D341Med (cell line): ENCODE measurements around the gene PF4V1.

Source experiments
- DNase-seq: peaks from one replicate; pipeline ENCODE4 v3.0.0; 2012; ENCODE audit warnings: low spot score

The PF4V1 gene, protein sequence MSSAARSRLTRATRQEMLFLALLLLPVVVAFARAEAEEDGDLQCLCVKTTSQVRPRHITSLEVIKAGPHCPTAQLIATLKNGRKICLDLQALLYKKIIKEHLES

GRCh38 chr4:73853246-73853704 is at the start of gene PF4V1:
Gene PF4V1, plus strand, starts transcription at chr4:73853296. Its CDS starts 67 bp downstream, at chr4:73853363.
- DNase-seq: no peak

- no peak for DNase-seq
These were observed 42.9 kb upstream of the PF4V1 start for GRCh38 chr4:73810191-73810590.

DNA sequence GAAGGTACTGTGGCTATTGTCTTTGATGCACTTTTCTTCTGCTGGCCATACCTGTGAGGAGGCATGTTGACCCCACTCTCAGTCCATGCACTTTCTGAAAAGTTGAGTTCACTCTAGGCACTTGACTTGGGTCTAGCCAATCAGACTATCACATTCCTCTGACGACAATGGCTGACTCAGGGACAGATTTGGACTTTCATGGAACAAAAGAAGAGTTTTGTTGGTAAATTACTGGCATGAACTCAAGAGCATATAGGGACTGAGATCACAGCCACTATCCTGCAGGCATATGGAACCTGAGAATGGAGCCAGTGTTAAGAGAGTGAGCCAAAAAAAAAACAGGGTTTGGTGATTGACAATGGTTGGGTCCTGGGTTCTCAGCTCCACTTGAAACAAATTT is 41.3 kb upstream of the PF4V1 start:
- no peak for DNase-seq

GRCh38 chr4:73814679-73815078 is 38.4 kb upstream of the PF4V1 start:
- DNase-seq: no peak

GRCh38 chr4:73815145-73815544 is 38.0 kb upstream of the PF4V1 start:
- no peak for DNase-seq

GRCh38 chr4:73816814-73817213 is 36.3 kb upstream of the PF4V1 start:
- DNase-seq: no peak

DNA sequence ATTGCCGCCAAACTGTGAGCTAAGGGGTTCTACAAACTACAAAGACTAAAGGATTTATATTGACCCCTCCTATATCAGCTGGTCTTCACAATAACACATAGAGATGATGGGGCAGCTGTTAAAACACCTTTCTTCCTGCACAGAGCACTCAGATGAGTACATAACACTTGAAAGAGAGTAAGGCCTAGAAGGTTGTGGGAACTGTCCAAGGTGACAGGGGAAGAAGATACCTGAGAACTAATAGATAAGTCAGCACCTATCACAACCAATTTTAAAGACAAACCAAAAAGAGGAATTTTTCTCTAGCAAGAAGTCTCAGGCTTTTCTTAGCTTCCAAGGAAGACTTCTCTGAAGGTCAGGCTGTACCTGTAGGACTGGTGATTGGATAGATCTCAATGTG is 35.8 kb upstream of the PF4V1 start:
- DNase-seq: no peak

GRCh38 chr4:73821325-73821724 is 31.8 kb upstream of the PF4V1 start:
- DNase-seq: no peak

DNA sequence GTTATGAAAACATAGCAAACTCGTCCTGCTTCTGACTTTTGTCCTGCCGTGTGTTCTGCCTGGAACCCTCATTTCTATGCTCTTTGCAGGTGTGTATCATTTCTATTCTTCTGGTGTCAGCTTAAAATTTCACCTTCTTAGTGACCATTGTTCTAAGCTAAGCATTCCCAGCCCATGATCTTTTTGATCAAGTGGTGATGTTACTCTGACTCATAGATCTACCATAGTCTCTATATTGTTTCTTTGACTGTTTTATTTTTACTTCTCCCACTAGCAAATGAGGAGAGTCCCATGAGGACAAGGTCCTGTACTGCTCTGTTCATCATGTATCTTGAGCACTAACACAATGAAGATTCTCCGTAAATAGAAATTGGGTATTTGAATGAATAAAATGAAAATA is 30.7 kb upstream of the PF4V1 start:
- no peak for DNase-seq

- DNase-seq: no peak
These were observed 30.1 kb upstream of the PF4V1 start for GRCh38 chr4:73822812-73823504.

DNA sequence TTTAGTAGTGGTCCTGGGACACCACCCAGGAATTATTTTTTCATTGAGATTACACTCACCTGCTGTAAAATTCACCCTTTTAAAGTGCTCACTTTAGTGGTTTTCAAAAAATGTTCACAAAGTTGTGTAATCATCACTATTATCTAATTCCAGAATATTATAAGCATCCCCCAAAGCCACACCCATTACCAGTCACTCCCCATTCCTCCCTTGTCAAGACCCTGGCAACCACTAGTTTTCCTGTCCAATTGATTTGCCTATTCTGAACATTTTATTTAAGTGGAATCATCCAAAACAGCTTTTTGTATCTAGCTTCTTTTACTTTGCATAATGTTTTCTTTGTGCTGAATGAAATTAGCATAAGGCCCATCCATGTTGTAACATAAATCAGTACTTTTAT is 29.3 kb upstream of the PF4V1 start:
- DNase-seq: no peak

GRCh38 chr4:73828956-73829355 is 24.1 kb upstream of the PF4V1 start:
- no peak for DNase-seq

GRCh38 chr4:73831569-73831968 is 21.5 kb upstream of the PF4V1 start:
- DNase-seq: no peak

DNA sequence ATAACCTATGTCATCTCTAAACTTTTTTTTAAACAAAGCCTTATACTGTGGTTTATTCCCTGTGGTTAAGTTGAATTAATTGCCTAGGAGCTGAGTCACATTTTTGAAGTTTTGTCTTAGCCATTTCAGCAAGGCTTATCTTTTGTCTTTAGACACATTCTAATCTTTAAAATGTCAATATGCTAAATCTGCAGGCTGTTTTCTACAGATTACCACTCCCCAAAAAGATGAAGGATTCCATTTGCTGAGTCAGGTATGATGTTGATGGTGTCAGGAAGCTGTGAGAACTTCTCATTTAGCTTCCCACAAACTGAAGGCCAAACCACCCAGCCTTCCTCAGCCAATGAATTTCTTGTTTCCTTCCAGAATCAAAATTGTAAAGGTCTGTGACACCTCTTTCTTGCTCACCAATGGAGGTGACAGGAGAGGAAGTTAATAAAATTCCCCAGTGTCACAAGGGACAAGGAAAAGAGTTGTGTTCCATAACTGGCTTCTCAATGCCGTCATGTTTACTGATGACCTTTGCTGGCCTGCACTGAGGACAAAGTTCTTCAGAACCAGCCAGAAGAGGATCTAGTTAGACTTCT is 20.4 kb upstream of the PF4V1 start:
- DNase-seq: no peak

DNA sequence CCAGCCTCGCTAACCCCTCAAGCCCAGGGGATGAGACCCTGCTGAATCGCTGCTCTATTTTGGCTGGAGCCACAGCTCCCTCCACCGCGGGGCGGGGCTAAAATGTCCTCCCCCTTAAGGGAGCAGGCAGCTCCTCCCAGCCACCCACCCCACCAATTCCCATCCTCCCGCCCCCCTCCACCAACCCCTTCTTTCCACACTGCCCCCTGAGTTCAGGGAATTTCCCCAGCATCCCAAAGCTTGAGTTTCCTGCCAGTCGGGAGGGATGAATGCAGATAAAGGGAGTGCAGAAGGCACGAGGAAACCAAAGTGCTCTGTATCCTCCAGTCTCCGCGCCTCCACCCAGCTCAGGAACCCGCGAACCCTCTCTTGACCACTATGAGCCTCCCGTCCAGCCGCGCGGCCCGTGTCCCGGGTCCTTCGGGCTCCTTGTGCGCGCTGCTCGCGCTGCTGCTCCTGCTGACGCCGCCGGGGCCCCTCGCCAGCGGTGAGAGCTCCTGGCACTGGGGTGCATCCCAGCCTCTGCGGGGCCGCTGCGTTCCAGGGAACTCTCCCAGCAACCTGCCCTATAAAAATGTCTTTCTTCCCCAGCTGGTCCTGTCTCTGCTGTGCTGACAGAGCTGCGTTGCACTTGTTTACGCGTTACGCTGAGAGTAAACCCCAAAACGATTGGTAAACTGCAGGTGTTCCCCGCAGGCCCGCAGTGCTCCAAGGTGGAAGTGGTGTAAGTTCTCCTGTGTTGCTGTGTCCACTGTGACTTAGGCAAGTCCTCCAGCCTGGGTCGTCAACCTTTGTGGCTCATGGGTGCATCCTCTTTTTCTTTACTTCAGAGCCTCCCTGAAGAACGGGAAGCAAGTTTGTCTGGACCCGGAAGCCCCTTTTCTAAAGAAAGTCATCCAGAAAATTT is 16.5 kb upstream of the PF4V1 start, which contains the start of gene CXCL6:
TSS of gene CXCL6 (plus strand) at position 306 of the 907 bp plus-strand sequence. CDS start at position 379, 73 bp downstream.
- peak; percentile 30 for DNase-seq

DNA sequence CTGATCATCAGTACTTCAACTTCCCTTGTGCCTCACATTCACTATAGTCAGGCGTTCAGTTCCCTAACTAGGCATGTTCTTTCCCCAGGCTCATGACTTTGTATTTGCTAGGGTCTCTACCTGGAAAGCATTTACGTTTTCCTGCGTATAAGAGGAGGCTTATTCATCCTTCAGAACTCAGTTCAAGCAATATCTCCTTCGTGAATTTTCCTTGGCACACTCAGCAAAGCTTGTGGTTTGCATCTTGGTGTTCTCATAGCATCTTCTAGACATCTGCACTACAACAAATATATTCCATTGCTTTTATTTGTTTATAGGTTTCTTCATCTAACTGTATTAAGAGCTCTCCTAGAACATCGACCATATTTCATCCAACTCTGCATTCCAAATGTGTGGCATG is 14.0 kb upstream of the PF4V1 start:
- no peak for DNase-seq

DNA sequence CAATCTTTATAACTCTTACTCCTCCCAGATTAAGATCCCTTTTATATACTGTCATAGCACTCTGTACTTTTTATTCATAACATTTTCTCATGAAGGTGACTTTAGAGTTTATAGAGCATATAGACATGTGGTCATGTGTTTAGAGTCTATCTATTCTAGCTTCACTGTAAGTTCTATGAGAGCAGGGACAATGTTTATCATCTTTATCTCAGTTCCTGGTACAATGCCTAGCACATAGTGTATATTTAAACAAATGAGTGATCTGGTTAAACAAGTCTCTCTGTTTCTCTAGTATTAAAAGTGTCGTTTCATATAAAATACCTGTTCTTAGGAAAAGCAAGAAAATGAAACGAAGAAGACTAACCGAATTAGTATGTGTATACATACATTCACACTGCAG is 13.4 kb upstream of the PF4V1 start:
- DNase-seq: no peak

DNA sequence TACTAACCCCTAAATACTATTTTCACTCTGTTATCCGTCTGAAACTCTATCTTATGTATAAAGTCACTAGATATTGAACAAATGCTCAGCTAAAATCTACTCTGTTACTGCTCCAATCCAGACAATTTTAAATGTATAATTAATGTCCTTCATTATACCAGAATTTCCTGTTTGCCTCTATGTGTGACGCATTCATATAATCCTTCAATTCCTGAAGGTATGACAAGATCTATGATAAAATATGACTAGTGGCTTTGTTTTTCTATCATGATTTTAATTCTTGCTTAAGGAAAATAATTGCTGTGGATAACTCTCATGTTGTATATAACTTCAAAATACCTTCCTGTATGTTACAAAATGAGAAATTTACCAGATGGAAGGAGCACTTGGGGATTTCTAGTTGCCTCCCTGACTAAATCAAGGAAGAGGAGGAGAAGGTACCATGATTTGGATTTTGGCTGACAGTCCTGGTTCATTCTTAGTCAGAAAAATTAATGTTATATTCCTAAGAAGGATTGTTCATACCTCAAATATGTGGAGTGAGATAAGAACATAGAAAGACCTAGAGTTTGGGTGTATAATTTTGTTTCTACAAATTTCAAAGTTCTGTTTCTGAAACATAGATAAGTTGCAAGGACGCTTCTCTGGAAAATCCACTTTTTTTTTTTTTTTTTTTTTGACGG is 11.7 kb upstream of the PF4V1 start:
- DNase-seq: no peak

- no peak for DNase-seq
These were observed 10.4 kb upstream of the PF4V1 start for GRCh38 chr4:73842696-73843095.

DNA sequence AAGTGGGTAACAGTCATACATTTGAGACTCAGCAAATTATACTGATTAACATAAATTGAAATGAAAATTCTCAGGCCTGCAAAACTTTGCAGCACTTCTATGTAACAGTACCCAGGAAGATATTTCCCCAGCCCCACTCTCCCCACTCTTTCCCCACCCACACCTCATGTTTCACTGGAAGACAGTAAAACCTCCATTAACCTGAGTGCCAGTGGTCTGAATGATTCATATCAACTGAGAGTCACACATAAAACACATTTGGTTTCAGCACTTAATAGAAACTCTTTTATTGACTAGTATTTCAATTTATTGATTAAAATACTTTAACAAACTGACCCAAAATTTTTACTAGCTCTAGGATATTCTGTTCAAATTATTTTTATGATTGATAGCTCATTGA is 9.7 kb upstream of the PF4V1 start:
- DNase-seq: no peak

- DNase-seq: no peak
These were observed 8.8 kb upstream of the PF4V1 start for GRCh38 chr4:73844345-73844744.

- no peak for DNase-seq
These were observed 8.3 kb upstream of the PF4V1 start for GRCh38 chr4:73844806-73845205.
